C4-2B (cell line): Measurements from ENCODE around the gene RIT2.

Source experiments
- CTCF ChIP-seq: fragments of 450-650 bp; conservative IDR thresholded peaks from 2 replicates; pipeline ENCODE4 v1.5.1; 2017; ENCODE audit warnings: mild to moderate bottlenecking
- ZFX ChIP-seq: fragments of 450-650 bp; IDR thresholded peaks from 2 replicates; pipeline ENCODE4 v1.6.1; 2017

DNA sequence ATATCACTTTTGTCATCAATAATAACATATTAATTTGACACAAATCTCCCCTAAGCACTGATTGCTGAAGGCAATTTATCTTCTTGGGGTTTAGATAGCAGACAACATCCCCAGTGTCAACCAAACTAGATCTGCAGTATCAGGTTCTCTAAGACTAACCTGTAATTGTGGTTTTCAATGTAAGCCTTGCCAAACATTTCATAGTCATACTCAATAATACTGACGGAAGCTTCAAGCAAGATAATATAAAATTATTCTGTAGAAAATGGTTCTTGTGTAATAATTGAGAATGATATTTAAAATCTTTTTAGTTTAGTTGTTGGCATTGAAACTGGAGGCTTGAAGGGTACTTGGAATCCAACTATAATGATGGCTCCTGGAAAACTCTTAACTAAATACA, 186.3 kb downstream of the RIT2 start:
- TF ChIP-seq CTCF = no peak
- TF ChIP-seq ZFX = no peak
